GM12892 (cell line): ENCODE measurements around the gene BHLHA15.

Experiments
- DNase-seq: peaks from one replicate; pipeline ENCODE4 v3.0.0; 2011; ENCODE audit not compliant: insufficient read length
- FAIRE-seq: peaks from 2 replicates; lab custom pipeline; 2011; peaks lifted over from hg19 to GRCh38; lab: Jason Lieb, UNC
- POLR2A ChIP-seq: IDR thresholded peaks from 2 replicates; pipeline ENCODE4 v1.6.1; 2011; ENCODE audit warnings: low read depth, low read length, control low read depth
- POLR2AphosphoS5 ChIP-seq: IDR thresholded peaks from 2 replicates; pipeline ENCODE4 v1.6.1; 2011; ENCODE audit warnings: low read depth, low read length, control low read depth
- TAF1 ChIP-seq: IDR thresholded peaks from 2 replicates; pipeline ENCODE4 v1.6.1; 2011; ENCODE audit warnings: low read depth, mild to moderate bottlenecking, control low read depth, low read length, borderline replicate concordance

The BHLHA15 gene

GRCh38 chr7:98174334-98175259 lies 36.6 kb upstream of the BHLHA15 start:
- FAIRE-seq = no peak
- no peak for TF ChIP-seq POLR2A
- TF ChIP-seq POLR2AphosphoS5 = no peak
- TF ChIP-seq TAF1 = no peak
- DNase-seq = no peak

- DNase-seq (no peak), FAIRE-seq (no peak)
- TF ChIP-seq POLR2A (no peak), POLR2AphosphoS5 (no peak), TAF1 (no peak)
Observed at GRCh38 chr7:98175260-98175940, 35.8 kb upstream of the BHLHA15 start.

- TF ChIP-seq TAF1 (no peak), POLR2A (no peak), POLR2AphosphoS5 (no peak)
- DNase-seq = no peak
- no peak for FAIRE-seq
Observed at GRCh38 chr7:98177553-98177952, 33.7 kb upstream of the BHLHA15 start.

- FAIRE-seq = no peak
- DNase-seq = no peak
- TF ChIP-seq POLR2A (no peak), POLR2AphosphoS5 (no peak), TAF1 (no peak)
Observed at GRCh38 chr7:98178321-98178720, 32.9 kb upstream of the BHLHA15 start.

GRCh38 chr7:98178762-98179490 lies 32.3 kb upstream of the BHLHA15 start:
- TF ChIP-seq TAF1 (no peak), POLR2A (no peak), POLR2AphosphoS5 (no peak)
- no peak for DNase-seq
- FAIRE-seq = no peak

GRCh38 chr7:98180751-98181150 lies 30.5 kb upstream of the BHLHA15 start:
- DNase-seq = no peak
- TF ChIP-seq TAF1 (no peak), POLR2A (no peak), POLR2AphosphoS5 (no peak)
- no peak for FAIRE-seq

GRCh38 chr7:98185101-98185500 lies 26.1 kb upstream of the BHLHA15 start:
- DNase-seq (no peak), FAIRE-seq (no peak)
- TF ChIP-seq POLR2A = no peak
- no peak for TF ChIP-seq TAF1
- no peak for TF ChIP-seq POLR2AphosphoS5

GRCh38 chr7:98186452-98187137 lies 24.6 kb upstream of the BHLHA15 start:
- TF ChIP-seq POLR2AphosphoS5 (no peak), TAF1 (no peak), POLR2A (no peak)
- DNase-seq (no peak), FAIRE-seq (no peak)

- DNase-seq (no peak), FAIRE-seq (no peak)
- no peak for TF ChIP-seq POLR2A
- TF ChIP-seq POLR2AphosphoS5 = no peak
- no peak for TF ChIP-seq TAF1
Observed at GRCh38 chr7:98187138-98187502, 24.1 kb upstream of the BHLHA15 start.

GRCh38 chr7:98189559-98189958 lies 21.7 kb upstream of the BHLHA15 start:
- TF ChIP-seq POLR2AphosphoS5 = no peak
- no peak for TF ChIP-seq POLR2A
- no peak for TF ChIP-seq TAF1
- no peak for DNase-seq
- no peak for FAIRE-seq

GRCh38 chr7:98191668-98192431 lies 19.4 kb upstream of the BHLHA15 start:
- TF ChIP-seq POLR2AphosphoS5 = no peak
- no peak for TF ChIP-seq POLR2A
- no peak for TF ChIP-seq TAF1

More at GRCh38 chr7:98191668-98192431, 19.4 kb upstream of the BHLHA15 start:
- no peak for DNase-seq
- FAIRE-seq = no peak
